Measurements from ENCODE around the gene PTF1A. TPM values are rescaled to one million over a fixed set of nuclear protein-coding genes. Genes with fewer than 3 reads are reported as not detected.

Gene PTF1A
- total RNA-seq, 2 experiments from 2014 or later = not detected

DNA sequence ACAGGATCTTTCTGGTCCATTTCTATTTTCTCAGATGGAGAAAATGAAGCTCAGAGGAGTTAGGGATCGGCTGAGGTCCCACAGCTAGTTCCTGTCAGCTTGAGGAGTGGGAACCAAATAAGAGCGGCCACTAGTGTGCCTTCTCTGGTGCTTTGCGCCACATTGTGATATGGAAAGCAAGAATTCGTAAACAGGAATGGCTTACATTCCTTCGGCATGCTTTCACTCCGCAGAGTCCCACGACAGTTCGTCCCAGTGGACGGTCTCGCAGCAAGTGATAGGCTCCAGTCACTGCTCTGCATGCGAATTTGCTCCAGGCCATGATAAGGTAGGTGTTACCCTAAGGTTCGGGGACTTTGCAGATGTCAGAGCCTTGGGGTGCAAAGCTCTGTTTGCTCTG, 41.5 kb upstream of the PTF1A start:
- Histone ChIP-seq H3K9me3 (ENCODE audit: low read length) (no peaks in the 10 kb centered on the region), H3K36me3 (ENCODE audit: insufficient read depth, low read length) (no peaks in the 10 kb centered on the region), H3K4me1 (ENCODE audit: insufficient read depth, low read length, poor library complexity, severe bottlenecking) (no peaks in the 10 kb centered on the region), H4K20me1 (ENCODE audit: insufficient read depth, low read length) (no peaks in the 10 kb centered on the region), H3K4me2 (ENCODE audit: low read length) (no peak overlapping the region), H3K27ac (ENCODE audit: low read depth, low read length, poor library complexity, severe bottlenecking) (no peak overlapping the region), H2AFZ (ENCODE audit: low read length) (no peak overlapping the region), H3K79me2 (ENCODE audit: insufficient read depth, low read depth, low read length) (no peaks in the 10 kb centered on the region), H3K9me2 (ENCODE audit: insufficient read depth, low read length) (no peaks in the 10 kb centered on the region), H3K4me3 (ENCODE audit: low read depth, low read length, poor library complexity, severe bottlenecking) (no peak overlapping the region)
- ChIA-PET CTCF (ENCODE audit: unreplicated experiment) (no interaction called here), POLR2A (interaction anchor here (0.5 kb wide), 1 partner anchor 161 kb away, joined by 4 read pairs; no protein-coding TSS in a partner anchor)
- intact Hi-C loops (cut with micrococcal nuclease; ENCODE audit: unreplicated experiment) = no loop called here
- TF ChIP-seq, protein P1, sequence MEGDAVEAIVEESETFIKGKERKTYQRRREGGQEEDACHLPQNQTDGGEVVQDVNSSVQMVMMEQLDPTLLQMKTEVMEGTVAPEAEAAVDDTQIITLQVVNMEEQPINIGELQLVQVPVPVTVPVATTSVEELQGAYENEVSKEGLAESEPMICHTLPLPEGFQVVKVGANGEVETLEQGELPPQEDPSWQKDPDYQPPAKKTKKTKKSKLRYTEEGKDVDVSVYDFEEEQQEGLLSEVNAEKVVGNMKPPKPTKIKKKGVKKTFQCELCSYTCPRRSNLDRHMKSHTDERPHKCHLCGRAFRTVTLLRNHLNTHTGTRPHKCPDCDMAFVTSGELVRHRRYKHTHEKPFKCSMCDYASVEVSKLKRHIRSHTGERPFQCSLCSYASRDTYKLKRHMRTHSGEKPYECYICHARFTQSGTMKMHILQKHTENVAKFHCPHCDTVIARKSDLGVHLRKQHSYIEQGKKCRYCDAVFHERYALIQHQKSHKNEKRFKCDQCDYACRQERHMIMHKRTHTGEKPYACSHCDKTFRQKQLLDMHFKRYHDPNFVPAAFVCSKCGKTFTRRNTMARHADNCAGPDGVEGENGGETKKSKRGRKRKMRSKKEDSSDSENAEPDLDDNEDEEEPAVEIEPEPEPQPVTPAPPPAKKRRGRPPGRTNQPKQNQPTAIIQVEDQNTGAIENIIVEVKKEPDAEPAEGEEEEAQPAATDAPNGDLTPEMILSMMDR (conservative IDR thresholded peaks at IDR 0.05; ENCODE audit: low read length) = no peak
- no peak for TF ChIP-seq EZH2phosphoT487 (IDR thresholded peaks at IDR 0.05; ENCODE audit: borderline replicate concordance, low read depth, low read length)
- no TSS peak for BruUV-seq (replicated peaks)
- DNase-seq (ENCODE audit: low spot score) = no peak

DNA sequence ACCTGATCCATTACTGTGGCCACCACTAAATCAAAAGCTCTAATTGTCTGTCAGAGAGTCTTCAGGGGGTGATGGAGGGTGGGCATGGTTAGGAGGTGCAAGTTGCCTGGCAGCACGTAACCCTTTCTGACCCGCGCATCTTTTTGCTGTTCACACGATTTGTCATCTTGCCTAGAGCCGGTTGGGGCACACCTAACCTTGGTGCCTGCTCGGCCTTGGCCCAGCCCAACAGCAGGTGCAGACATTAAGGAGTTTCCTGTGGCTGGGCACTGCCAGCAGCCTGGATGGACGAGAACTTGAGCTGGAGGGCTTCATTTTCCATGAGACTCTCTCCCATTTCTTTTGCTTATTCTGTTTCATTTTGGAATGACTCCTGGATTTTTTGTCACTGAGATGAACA, 41.0 kb upstream of the PTF1A start:
- no peaks in the 10 kb centered on the region for H3K79me2 ChIP-seq (ENCODE audit: insufficient read depth, low read depth, low read length)
- no peak for DNase-seq (ENCODE audit: low spot score)
- no peaks in the 10 kb centered on the region for H3K9me2 ChIP-seq (ENCODE audit: insufficient read depth, low read length)
- H3K4me2 ChIP-seq (ENCODE audit: low read length) = no peak overlapping the region
- intact Hi-C loops (cut with micrococcal nuclease; ENCODE audit: unreplicated experiment) = no loop called here
- no peaks in the 10 kb centered on the region for H3K36me3 ChIP-seq (ENCODE audit: insufficient read depth, low read length)
- CTCF ChIA-PET (ENCODE audit: unreplicated experiment) = no interaction called here
- BruUV-seq (replicated peaks) = no TSS peak
- no peak overlapping the region for H2AFZ ChIP-seq (ENCODE audit: low read length)
- no peaks in the 10 kb centered on the region for H3K9me3 ChIP-seq (ENCODE audit: low read length)
- no peaks in the 10 kb centered on the region for H3K4me1 ChIP-seq (ENCODE audit: insufficient read depth, low read length, poor library complexity, severe bottlenecking)
- H4K20me1 ChIP-seq (ENCODE audit: insufficient read depth, low read length) = no peaks in the 10 kb centered on the region
- H3K4me3 ChIP-seq (ENCODE audit: low read depth, low read length, poor library complexity, severe bottlenecking) = no peak overlapping the region
- H3K27ac ChIP-seq (ENCODE audit: low read depth, low read length, poor library complexity, severe bottlenecking) = no peak overlapping the region
- POLR2A ChIA-PET = interaction anchor here (0.5 kb wide), 1 partner anchor 162 kb away, joined by 4 read pairs; no protein-coding TSS in a partner anchor
- no peak for TF ChIP-seq EZH2phosphoT487 (IDR thresholded peaks at IDR 0.05; ENCODE audit: borderline replicate concordance, low read depth, low read length)
- TF ChIP-seq, protein P1 (conservative IDR thresholded peaks at IDR 0.05; ENCODE audit: low read length) = no peak

DNA sequence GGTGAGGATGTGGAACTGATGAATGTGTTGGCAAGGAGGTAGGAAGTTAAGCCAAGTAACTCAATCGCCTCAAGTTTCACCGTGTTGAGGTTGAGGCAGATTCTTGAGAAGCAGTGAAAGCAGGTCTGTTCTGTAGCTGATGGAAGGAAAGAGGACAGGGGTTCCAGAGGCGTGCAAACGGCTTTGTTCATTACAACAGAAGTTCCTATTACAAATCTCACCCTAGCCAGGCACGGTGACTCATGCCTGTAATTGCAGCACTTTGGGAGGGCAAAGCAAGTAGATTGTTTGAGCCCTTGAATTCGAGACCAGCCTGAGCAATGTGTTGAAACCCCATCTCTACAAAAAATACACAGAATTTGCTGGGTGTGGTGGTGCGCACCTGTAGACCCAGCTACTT, 36.9 kb upstream of the PTF1A start:
- intact Hi-C loops (cut with micrococcal nuclease; ENCODE audit: unreplicated experiment) = loop anchor here (5.0 kb wide), 1 partner anchor 372 kb away; no protein-coding TSS in a partner anchor
- no TSS peak for BruUV-seq (replicated peaks)

More for the DNA sequence above, 36.9 kb upstream of the PTF1A start:
- Histone ChIP-seq H3K36me3 (ENCODE audit: insufficient read depth, low read length) (no peaks in the 10 kb centered on the region), H3K4me3 (ENCODE audit: low read depth, low read length, poor library complexity, severe bottlenecking) (no peak overlapping the region), H3K79me2 (ENCODE audit: insufficient read depth, low read depth, low read length) (no peaks in the 10 kb centered on the region), H3K4me1 (ENCODE audit: insufficient read depth, low read length, poor library complexity, severe bottlenecking) (no peaks in the 10 kb centered on the region), H2AFZ (ENCODE audit: low read length) (no peak overlapping the region), H3K4me2 (ENCODE audit: low read length) (no peak overlapping the region), H3K9me2 (ENCODE audit: insufficient read depth, low read length) (no peaks in the 10 kb centered on the region), H4K20me1 (ENCODE audit: insufficient read depth, low read length) (no peaks in the 10 kb centered on the region), H3K9me3 (ENCODE audit: low read length) (no peaks in the 10 kb centered on the region), H3K27ac (ENCODE audit: low read depth, low read length, poor library complexity, severe bottlenecking) (no peak overlapping the region)
- ChIA-PET POLR2A (no interaction called here), CTCF (ENCODE audit: unreplicated experiment) (no interaction called here)
- TF ChIP-seq EZH2phosphoT487 (IDR thresholded peaks at IDR 0.05; ENCODE audit: borderline replicate concordance, low read depth, low read length) = no peak
- TF ChIP-seq, protein P1 (conservative IDR thresholded peaks at IDR 0.05; ENCODE audit: low read length) = no peak
- DNase-seq (ENCODE audit: low spot score) = no peak
